ENCODE results near the gene CWC27.
"Not testable (repeated sequence)": the region's sequence is repeated elsewhere in the genome, so short reads cannot be mapped to it uniquely, and the experiment has no call there.

The CWC27 gene

GRCh38 chr5:64784451-64785025 lies 15.8 kb downstream of the CWC27 start:
- in situ Hi-C loops (cut with HindIII; ENCODE audit: low sequenced_read_pairs) = no loop called here

GRCh38 chr5:64786372-64786771 lies 17.6 kb downstream of the CWC27 start:
- in situ Hi-C loops (cut with HindIII; ENCODE audit: low sequenced_read_pairs) = no loop called here

- in situ Hi-C loops (cut with HindIII; ENCODE audit: low sequenced_read_pairs) = no loop called here
These were observed 19.4 kb downstream of the CWC27 start for GRCh38 chr5:64788156-64788555.

GRCh38 chr5:64789457-64789856 lies 20.7 kb downstream of the CWC27 start:
- in situ Hi-C loops (cut with HindIII; ENCODE audit: low sequenced_read_pairs) = no loop called here

DNA sequence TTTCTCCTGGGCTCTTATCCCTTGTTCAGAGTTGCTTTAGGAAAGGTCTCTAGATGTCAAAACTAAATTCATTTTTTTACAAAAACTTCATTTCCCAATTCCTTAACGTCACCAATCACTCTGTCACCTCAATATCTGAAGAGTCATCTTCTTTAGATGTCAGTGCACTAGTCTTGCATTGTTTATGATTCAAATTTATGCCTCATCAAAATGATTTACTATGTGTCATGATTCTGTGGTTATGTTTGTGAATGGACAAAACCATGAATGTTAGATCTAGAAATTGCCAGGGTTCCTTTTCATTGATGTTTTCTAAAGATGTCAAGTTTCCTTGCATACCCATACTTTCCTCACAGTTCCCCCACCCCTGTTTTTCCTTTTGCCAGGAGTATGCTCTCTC lies 21.5 kb downstream of the CWC27 start:
- in situ Hi-C loops (cut with HindIII; ENCODE audit: low sequenced_read_pairs) = no loop called here

GRCh38 chr5:64792469-64792868 lies 23.7 kb downstream of the CWC27 start:
- in situ Hi-C loops (cut with HindIII; ENCODE audit: low sequenced_read_pairs) = no loop called here

- in situ Hi-C loops (cut with HindIII; ENCODE audit: low sequenced_read_pairs) = no loop called here
These were observed 25.5 kb downstream of the CWC27 start for GRCh38 chr5:64794053-64794770.

DNA sequence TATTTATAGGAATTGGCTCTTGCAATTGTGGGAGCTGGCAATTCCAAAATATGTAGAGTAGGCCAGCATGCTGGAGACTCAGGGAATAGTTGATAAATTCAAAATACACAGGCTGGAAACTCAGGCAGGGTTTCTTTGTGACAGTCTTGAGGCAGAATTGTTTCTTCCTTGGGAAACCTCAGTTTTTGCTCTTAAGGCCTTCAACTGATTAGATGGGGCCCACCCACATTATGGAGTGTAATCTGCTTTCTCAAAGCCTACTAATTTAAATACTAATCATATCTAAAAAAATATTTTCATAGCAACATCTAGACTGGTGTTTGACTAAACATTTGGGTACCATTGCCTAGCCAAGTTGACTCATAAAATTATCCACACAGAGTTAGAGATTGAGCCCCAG lies 27.6 kb downstream of the CWC27 start:
- in situ Hi-C loops (cut with HindIII; ENCODE audit: low sequenced_read_pairs) = no loop called here

DNA sequence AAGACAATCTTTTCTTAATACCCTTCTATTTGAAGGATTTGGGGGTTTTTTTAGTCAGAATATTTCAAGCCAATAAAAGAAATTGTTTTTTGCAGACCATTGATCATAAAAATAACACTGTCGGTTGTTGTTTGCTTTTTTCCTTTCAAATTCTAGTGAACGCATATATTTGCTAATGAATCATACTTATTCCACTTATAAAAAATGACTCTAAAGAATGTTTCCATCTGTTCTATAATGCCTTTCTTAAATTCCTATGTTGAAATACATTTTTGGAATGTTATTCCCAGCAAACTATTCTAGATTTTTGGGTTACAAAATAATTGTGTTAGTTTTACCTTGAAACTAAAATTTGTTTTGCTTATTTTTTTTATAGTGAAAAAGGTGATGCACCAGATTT lies 32.2 kb downstream of the CWC27 start:
- in situ Hi-C loops (cut with HindIII; ENCODE audit: low sequenced_read_pairs) = no loop called here

GRCh38 chr5:64806537-64806936 lies 37.8 kb downstream of the CWC27 start:
- in situ Hi-C loops (cut with HindIII; ENCODE audit: low sequenced_read_pairs) = no loop called here

DNA sequence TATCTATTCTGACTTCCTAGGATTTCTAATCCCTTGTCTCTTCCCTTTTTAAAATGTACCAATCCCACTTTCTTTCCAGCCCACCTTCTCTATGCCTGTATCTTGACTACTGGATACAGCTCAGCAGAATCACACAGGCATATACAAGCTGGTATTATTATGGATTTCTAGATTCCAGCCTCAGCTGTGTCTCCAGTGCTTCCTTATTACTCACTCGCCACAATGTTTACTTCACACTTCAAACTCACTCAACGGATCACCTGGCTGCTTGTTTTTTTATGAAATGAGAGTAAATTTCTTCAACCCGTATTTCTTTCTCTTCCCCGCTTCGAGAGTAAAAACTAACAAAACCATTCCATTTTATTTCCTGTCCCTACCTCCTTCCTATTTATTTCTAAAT lies 38.8 kb downstream of the CWC27 start:
- in situ Hi-C loops (cut with HindIII; ENCODE audit: low sequenced_read_pairs) = no loop called here

GRCh38 chr5:64811050-64811640 lies 42.4 kb downstream of the CWC27 start:
- in situ Hi-C loops (cut with HindIII; ENCODE audit: low sequenced_read_pairs) = loop anchor here (5.0 kb wide), 2 partner anchors 101 to 671 kb away; partner anchors contain the start of gene ADAMTS6

GRCh38 chr5:64814073-64814472 lies 45.3 kb downstream of the CWC27 start:
- in situ Hi-C loops (cut with HindIII; ENCODE audit: low sequenced_read_pairs) = loop anchor here (5.0 kb wide), 2 partner anchors 98 to 668 kb away; partner anchors contain the start of gene ADAMTS6

DNA sequence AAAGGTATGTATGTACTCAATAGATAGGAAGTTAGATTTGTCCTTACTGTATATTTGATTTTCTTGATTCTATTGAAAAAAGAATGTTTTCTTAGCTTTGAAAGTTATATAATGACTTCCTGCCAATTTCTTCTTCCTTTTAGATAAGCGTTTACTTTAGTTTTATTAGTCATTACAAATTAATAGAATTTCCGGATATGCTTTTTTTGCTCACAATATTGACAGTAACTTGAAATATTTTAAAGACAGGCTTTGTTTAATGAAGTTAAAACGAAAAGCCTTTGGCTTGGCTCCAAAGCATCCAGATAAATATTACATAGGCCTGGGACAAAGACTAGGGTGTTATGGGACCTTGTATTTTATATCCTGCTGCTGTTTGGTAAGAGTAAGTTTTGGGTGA lies 49.5 kb downstream of the CWC27 start:
- in situ Hi-C loops (cut with HindIII; ENCODE audit: low sequenced_read_pairs) = no loop called here

DNA sequence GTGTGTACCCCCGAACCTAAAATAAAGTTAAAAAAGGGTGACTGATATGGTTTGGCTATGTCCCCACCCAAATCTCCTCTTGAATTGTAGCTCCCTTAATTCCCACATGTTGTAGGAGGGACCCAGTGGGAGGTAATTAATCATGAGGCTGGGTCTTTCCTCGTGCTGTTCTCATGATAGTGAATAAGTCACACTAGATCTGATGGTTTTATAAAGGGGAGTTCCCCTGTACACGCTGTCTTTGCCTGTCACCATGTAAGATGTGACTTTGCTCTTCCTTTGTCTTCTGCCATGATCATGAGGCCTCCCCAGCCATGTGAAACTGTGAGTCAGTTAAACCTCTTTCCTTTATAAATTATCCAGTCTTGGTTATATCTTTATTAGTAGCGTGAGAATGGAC lies 50.6 kb downstream of the CWC27 start:
- in situ Hi-C loops (cut with HindIII; ENCODE audit: low sequenced_read_pairs) = not testable (repeated sequence)

DNA sequence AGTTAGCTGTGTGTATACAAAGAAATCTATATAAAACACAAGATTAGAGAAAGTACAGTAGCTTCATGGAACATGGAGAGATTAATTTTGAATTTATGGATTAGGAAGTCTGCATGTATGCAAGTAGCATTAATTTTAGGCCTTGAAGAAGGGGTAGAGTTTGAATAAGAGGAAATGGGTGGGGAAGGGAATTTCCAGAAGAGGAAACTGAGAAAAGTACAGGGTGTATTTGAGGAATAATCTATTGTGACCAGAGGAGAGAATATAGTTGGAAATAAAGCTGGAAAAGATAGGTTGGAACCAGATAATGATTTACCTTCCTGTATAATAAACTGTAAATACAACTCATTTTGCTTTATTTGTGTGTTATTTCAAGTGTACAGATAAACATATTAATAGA lies 53.6 kb downstream of the CWC27 start:
- in situ Hi-C loops (cut with HindIII; ENCODE audit: low sequenced_read_pairs) = no loop called here

GRCh38 chr5:64826541-64826940 lies 57.8 kb downstream of the CWC27 start:
- in situ Hi-C loops (cut with HindIII; ENCODE audit: low sequenced_read_pairs) = no loop called here

- in situ Hi-C loops (cut with HindIII; ENCODE audit: low sequenced_read_pairs) = no loop called here
These were observed 59.0 kb downstream of the CWC27 start for GRCh38 chr5:64827703-64828102.

GRCh38 chr5:64830650-64831049 lies 61.9 kb downstream of the CWC27 start:
- in situ Hi-C loops (cut with HindIII; ENCODE audit: low sequenced_read_pairs) = not testable (repeated sequence)

- in situ Hi-C loops (cut with HindIII; ENCODE audit: low sequenced_read_pairs) = no loop called here
These were observed 63.3 kb downstream of the CWC27 start for GRCh38 chr5:64831996-64832395.

- in situ Hi-C loops (cut with HindIII; ENCODE audit: low sequenced_read_pairs) = no loop called here
These were observed 65.3 kb downstream of the CWC27 start for GRCh38 chr5:64834037-64834436.

DNA sequence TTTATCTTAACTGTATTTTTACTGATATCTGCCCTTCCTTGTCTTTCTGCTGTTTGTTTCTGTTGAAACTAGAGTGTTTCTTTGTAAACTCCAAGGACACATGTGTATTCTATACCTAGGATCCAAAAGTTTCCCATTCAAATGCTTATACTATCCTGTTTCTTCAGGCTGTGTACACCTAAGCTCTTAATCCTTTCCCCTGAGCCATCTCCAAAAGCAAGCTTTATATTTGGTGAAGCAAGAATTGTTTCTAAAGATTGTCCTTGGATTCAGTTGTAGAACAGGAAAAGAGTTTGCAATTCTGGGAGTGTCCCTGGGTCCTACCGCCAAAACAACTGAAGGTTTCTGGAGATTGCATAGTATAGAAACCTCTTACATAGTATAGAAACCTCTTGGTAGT lies 65.9 kb downstream of the CWC27 start:
- in situ Hi-C loops (cut with HindIII; ENCODE audit: low sequenced_read_pairs) = no loop called here

Data from endothelial cell of hepatic sinusoid (primary cell).